GM18526 (cell line): ENCODE results near the gene TRAF5.

Source experiments
- POLR2A ChIP-seq: IDR thresholded peaks from 3 replicates; pipeline ENCODE4 v1.6.1; 2011; ENCODE audit not compliant: insufficient read length; ENCODE audit errors: extremely low read depth

TRAF5 gene

GRCh38 chr1:211335522-211336157 lies 9.0 kb downstream of the TRAF5 start:
- no peak for TF ChIP-seq POLR2A

- no peak for TF ChIP-seq POLR2A
Measured at GRCh38 chr1:211336161-211336560, 9.5 kb downstream of the TRAF5 start.

GRCh38 chr1:211336775-211337174 lies 10.1 kb downstream of the TRAF5 start:
- no peak for TF ChIP-seq POLR2A

- TF ChIP-seq POLR2A: no peak
Measured at GRCh38 chr1:211337430-211338223, 11.0 kb downstream of the TRAF5 start.

GRCh38 chr1:211338224-211338620 lies 11.6 kb downstream of the TRAF5 start:
- no peak for TF ChIP-seq POLR2A

GRCh38 chr1:211339631-211340041 lies 13.0 kb downstream of the TRAF5 start:
- no peak for TF ChIP-seq POLR2A

GRCh38 chr1:211340622-211341507 lies 14.2 kb downstream of the TRAF5 start:
- TF ChIP-seq POLR2A: no peak

- no peak for TF ChIP-seq POLR2A
Measured at GRCh38 chr1:211341999-211342398, 15.4 kb downstream of the TRAF5 start.

GRCh38 chr1:211343607-211344006 lies 17.0 kb downstream of the TRAF5 start:
- TF ChIP-seq POLR2A: no peak

- no peak for TF ChIP-seq POLR2A
Measured at GRCh38 chr1:211344152-211344618, 17.6 kb downstream of the TRAF5 start.

GRCh38 chr1:211345719-211346118 lies 19.1 kb downstream of the TRAF5 start:
- no peak for TF ChIP-seq POLR2A

GRCh38 chr1:211347077-211347844 lies 20.6 kb downstream of the TRAF5 start:
- TF ChIP-seq POLR2A: no peak

- no peak for TF ChIP-seq POLR2A
Measured at GRCh38 chr1:211348547-211348946, 21.9 kb downstream of the TRAF5 start.

- TF ChIP-seq POLR2A: no peak
Measured at GRCh38 chr1:211349741-211350140, 23.1 kb downstream of the TRAF5 start.

GRCh38 chr1:211352465-211352864 lies 25.8 kb downstream of the TRAF5 start:
- TF ChIP-seq POLR2A: no peak
